IgD-negative memory B cell (primary cell): ENCODE results near the gene PLXNB1. TPM values are rescaled to one million over a fixed set of nuclear protein-coding genes. Genes with fewer than 3 reads are reported as not detected.
A peak's percentile ranks its signal among the peaks of the same experiment; 100 is the strongest.

Experiments used
- H3K27ac Mint-ChIP-seq, 3 donors: one replicate each; pipeline ENCODE4 v1.8.0; 2020 to 2022; ENCODE audit warnings: mild to moderate bottlenecking in 3 of 3, mixed read lengths in 3 of 3, moderate library complexity in 1 of 3
- H3K27me3 Mint-ChIP-seq: one replicate; pipeline ENCODE4 v1.8.0; 2021; ENCODE audit warnings: mixed read lengths
- H3K36me3 Mint-ChIP-seq: one replicate; pipeline ENCODE4 v1.8.0; 2020; ENCODE audit warnings: mild to moderate bottlenecking, mixed read lengths
- H3K4me1 Mint-ChIP-seq, 3 donors: one replicate each; pipeline ENCODE4 v1.8.0; 2020 to 2022; ENCODE audit warnings: mixed read lengths in 3 of 3, mild to moderate bottlenecking in 1 of 3
- H3K4me3 Mint-ChIP-seq, 4 donors: one replicate each; pipeline ENCODE4 v1.8.0; 2020 to 2022; ENCODE audit warnings: mild to moderate bottlenecking in 4 of 4, mixed read lengths in 4 of 4, moderate library complexity in 3 of 4
- H3K9me3 Mint-ChIP-seq, 3 donors: one replicate each; pipeline ENCODE4 v1.8.0; 2020 to 2021; ENCODE audit warnings: mixed read lengths in 3 of 3, mild to moderate bottlenecking in 1 of 3
- polyA plus RNA-seq: library from polyadenylated mRNA; unstranded; fragments of 300-500 nt; fragmentation: Illumina TruSeq; gene quantifications from one replicate; pipeline ENCODE4 v1.2.3, GENCODE V29; 2021

PLXNB1 gene
- polyA plus RNA-seq, 1 donor from 2014 or later: not detected

DNA sequence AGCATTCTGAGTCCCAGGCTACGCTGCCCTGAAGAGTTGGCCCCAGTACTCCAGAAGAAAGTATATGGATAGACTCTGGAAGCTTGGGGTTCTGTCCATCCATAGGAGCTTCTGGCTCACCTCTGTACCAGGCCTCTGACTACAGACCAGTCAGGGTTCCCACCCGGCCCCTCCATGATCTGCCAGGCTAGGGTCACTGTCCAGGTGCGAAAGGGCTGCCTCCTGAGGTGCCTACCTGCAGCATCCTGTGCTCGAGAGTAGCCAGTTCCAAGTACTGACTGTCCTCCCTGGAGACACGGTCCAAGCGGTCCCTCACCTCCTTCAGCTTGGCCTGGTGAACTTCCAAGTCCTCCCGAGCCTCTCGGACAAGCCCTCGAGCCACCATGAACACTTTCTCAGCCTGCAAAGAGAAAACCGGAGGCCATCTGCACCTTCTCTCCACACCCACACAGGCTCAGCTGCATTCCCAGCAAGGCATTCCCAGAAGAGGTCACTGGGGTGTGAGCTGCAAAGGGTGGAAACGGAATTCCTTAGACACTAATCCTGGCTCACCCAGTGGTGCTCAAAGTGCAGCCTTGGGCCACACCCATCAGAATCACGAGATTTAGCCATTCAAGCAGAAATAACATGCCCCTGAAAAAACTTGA, 3.7 kb upstream of the PLXNB1 start:
- Mint-ChIP-seq H3K4me1 (peaks cover 3 to 9% (median 8%) of the 10 kb centered on the region in 3 donors), H3K4me3 (peak overlapping the region in 1 of 4 donors; percentile 50), H3K27me3 (peaks cover 8% of the 10 kb centered on the region), H3K36me3 (peaks cover 2% of the 10 kb centered on the region), H3K9me3 (no peaks in the 10 kb centered on the region), H3K27ac (peak overlapping the region in 1 of 3 donors; percentile 43)

DNA sequence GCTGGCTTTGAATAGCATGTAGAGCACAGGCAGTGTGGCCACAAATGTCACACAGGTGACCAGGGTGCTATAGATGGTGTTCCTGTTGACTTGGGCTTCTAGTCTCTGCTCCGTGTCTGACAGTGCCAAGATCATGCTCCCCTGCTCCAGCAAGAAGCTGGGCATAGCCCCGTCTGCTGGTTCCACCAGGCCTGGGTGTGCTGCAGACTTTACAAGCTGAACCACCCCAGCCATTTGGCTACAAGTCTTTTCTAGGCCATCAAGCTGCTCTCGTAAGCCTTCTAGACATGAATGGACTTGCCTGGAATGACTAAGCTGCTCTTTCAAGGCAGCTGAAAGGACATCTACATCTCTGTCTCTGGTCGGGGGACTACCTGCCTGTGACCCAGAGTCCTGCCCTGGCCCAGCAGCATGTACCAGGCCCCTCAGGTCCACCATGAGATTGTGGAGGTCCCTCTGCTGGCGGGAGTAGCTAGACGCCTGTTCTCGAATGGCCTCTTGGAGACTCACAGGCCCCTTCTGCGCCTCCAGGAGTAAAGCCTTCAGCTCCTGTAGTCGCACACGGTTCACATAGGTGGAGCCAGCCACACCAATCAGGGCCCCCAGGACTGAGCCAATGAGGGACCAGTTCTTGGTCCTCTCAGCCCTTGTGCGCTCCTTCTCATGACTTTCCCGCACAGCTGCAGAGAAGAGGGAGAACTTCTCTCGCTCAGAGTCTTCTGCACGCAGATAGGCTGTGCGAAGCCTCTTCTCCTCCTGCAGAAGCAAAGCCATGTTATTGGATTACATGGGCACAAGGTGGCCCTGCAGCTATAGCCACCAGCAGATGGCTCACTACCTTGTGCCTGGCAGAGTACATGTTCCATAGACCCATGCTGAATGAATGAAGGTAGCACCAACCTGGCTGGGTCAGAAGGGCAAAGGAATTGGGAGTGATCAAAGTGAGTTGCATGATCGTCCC, 2.8 kb upstream of the PLXNB1 start:
- H3K4me3 Mint-ChIP-seq: peak overlapping the region in 1 of 4 donors; percentile 50
- H3K27me3 Mint-ChIP-seq: peaks cover 12% of the 10 kb centered on the region
- H3K36me3 Mint-ChIP-seq: peaks cover 2% of the 10 kb centered on the region
- H3K4me1 Mint-ChIP-seq: peaks cover 2 to 4% (median 2%) of the 10 kb centered on the region in 3 donors
- no peak overlapping the region for H3K27ac Mint-ChIP-seq
- no peaks in the 10 kb centered on the region for H3K9me3 Mint-ChIP-seq

DNA sequence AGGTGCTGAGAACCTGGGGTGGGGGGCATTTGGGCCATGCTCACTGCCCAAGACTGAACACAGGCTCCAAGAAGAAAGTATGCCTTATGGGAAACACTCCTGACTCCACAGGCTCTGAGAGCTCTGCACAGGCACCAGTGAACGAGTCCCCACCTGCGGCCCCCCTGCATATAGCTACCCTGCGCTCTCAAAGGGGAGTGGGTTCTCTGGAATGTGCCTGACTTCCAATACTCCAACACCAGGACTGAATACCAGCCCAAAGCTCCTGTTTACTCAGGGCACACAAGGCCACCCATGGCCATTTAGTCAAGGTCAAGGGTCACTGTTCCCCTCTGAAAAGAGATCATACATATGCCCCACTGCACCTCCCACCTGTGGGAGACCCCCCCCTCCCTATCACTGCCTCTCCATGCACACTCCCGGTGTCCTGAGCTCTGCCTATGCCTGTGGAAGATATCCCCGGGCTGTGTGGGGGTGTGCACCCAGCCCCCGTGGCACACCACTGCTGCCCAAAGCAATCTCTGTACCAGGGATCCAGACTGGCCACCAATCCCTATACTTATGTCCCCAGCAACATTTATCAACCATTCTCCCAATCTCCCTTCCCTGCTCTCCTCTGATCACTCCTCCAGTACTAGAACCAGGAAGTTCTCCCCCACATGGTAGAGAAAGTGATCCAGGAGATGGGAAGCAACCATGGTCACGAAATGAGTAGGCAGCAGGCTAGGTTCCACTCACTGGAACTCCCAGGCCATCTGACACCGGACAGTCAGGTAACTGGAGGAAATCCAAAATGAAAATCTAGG, 1.5 kb upstream of the PLXNB1 start:
- H3K27ac Mint-ChIP-seq: no peak overlapping the region
- peak overlapping the region in 3 of 4 donors; percentile 49 to 79 (median 78) for H3K4me3 Mint-ChIP-seq
- peaks cover 0 to 3% (median 3%) of the 10 kb centered on the region in 3 donors for H3K4me1 Mint-ChIP-seq

GRCh38 chr3:48430708-48431101, 819 bp upstream of the PLXNB1 start:
- peaks cover 2% of the 10 kb centered on the region for H3K36me3 Mint-ChIP-seq

More for the DNA sequence above, 1.5 kb upstream of the PLXNB1 start:
- H3K36me3 Mint-ChIP-seq: peaks cover 2% of the 10 kb centered on the region
- H3K27me3 Mint-ChIP-seq: peaks cover 12% of the 10 kb centered on the region
- no peaks in the 10 kb centered on the region for H3K9me3 Mint-ChIP-seq

DNA sequence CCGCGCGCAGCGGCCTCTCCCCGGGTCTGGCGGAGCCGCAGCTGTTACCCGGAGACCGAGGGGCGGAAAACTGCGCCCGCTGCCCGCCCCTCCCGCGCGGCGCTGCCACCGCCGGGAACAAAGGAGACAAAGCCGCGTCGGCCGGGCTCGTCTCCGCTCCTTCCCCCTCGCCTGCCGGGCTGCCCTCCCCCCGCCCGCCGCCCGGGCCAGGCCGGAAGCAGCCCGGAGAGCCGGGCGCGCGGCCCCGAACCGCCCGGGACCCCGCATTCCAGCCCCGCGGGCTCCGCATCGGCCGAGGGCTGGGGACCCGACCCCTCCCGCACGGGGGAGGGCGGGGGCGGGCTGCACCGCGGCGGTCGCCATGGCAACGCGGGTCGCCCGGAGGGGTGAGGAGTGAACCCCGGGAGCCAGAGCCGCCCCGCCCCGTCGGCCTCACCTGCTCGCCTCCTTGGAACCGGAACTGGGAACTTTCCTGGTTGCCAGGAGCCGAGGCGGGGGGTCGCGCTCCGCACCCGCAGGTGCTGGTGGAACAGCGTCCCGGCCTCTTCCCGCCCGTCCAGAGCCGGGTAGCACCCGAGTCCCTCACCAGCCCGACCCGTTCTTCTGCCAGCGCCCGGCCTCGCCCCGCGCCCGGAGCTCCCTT, 448 bp downstream of the PLXNB1 start:
- Mint-ChIP-seq H3K4me1 (peaks cover 2 to 3% (median 3%) of the 10 kb centered on the region in 3 donors), H3K36me3 (peaks cover 2% of the 10 kb centered on the region), H3K4me3 (peak overlapping the region; percentile 49 to 91 (median 85)), H3K9me3 (no peaks in the 10 kb centered on the region), H3K27me3 (peaks cover 15% of the 10 kb centered on the region), H3K27ac (peak overlapping the region in 1 of 3 donors; percentile 74)

More at GRCh38 chr3:48430708-48431101, 819 bp upstream of the PLXNB1 start:
- H3K27me3 Mint-ChIP-seq: peaks cover 12% of the 10 kb centered on the region
- no peaks in the 10 kb centered on the region for H3K9me3 Mint-ChIP-seq
- H3K4me1 Mint-ChIP-seq: peaks cover 2 to 3% (median 3%) of the 10 kb centered on the region in 3 donors
- peak overlapping the region; percentile 49 to 91 (median 78) for H3K4me3 Mint-ChIP-seq
- H3K27ac Mint-ChIP-seq: peak overlapping the region in 1 of 3 donors; percentile 62

GRCh38 chr3:48428572-48429316, 1.1 kb downstream of the PLXNB1 start:
- no peaks in the 10 kb centered on the region for H3K9me3 Mint-ChIP-seq
- H3K4me1 Mint-ChIP-seq: peaks cover 2 to 3% (median 3%) of the 10 kb centered on the region in 3 donors
- H3K27ac Mint-ChIP-seq: no peak overlapping the region
- peak overlapping the region; percentile 54 to 73 (median 60) for H3K4me3 Mint-ChIP-seq
- peaks cover 2% of the 10 kb centered on the region for H3K36me3 Mint-ChIP-seq
- peaks cover 15% of the 10 kb centered on the region for H3K27me3 Mint-ChIP-seq

GRCh38 chr3:48428088-48428571, 1.8 kb downstream of the PLXNB1 start:
- Mint-ChIP-seq H3K9me3 (no peaks in the 10 kb centered on the region), H3K4me1 (peaks cover 2 to 3% (median 3%) of the 10 kb centered on the region in 3 donors), H3K4me3 (peak overlapping the region; percentile 54 to 73 (median 60)), H3K27me3 (peaks cover 15% of the 10 kb centered on the region), H3K27ac (peak overlapping the region in 1 of 3 donors; percentile 39), H3K36me3 (peaks cover 2% of the 10 kb centered on the region)

DNA sequence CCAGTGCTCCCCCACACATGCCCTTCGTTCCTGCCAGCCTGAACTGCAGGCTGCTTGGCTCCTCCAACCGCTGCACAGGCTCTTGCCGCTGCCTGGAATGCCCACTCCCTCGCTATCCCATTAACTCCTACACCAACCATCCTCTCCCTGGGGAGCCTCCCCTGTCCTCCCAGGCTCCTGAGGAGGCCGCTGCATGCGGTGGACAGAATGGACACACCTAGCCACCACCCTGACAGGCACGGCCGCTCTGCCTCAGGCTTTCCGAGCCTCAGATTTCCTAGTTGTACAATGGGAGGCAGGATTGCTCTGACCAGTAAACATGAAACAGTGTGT, 2.3 kb downstream of the PLXNB1 start:
- H3K4me3 Mint-ChIP-seq: peak overlapping the region in 3 of 4 donors; percentile 24 to 73 (median 66)
- peaks cover 2 to 3% (median 3%) of the 10 kb centered on the region in 3 donors for H3K4me1 Mint-ChIP-seq
- H3K27me3 Mint-ChIP-seq: peaks cover 18% of the 10 kb centered on the region
- H3K36me3 Mint-ChIP-seq: peaks cover 2% of the 10 kb centered on the region
- H3K9me3 Mint-ChIP-seq: no peaks in the 10 kb centered on the region
- peak overlapping the region in 1 of 3 donors; percentile 39 for H3K27ac Mint-ChIP-seq

- Mint-ChIP-seq H3K27ac (no peak overlapping the region), H3K4me3 (peak overlapping the region in 2 of 4 donors; percentile 23 to 63), H3K36me3 (peaks cover 2% of the 10 kb centered on the region), H3K9me3 (no peaks in the 10 kb centered on the region), H3K4me1 (peaks cover 2 to 3% (median 3%) of the 10 kb centered on the region in 3 donors), H3K27me3 (peaks cover 18% of the 10 kb centered on the region)
Observed at GRCh38 chr3:48426944-48427629, 2.8 kb downstream of the PLXNB1 start.

- Mint-ChIP-seq H3K27ac (no peak overlapping the region), H3K4me1 (peaks cover 2 to 6% (median 3%) of the 10 kb centered on the region in 3 donors), H3K9me3 (no peaks in the 10 kb centered on the region), H3K36me3 (no peaks in the 10 kb centered on the region), H3K4me3 (no peak overlapping the region), H3K27me3 (peaks cover 19% of the 10 kb centered on the region)
Observed at GRCh38 chr3:48426401-48426909, 3.4 kb downstream of the PLXNB1 start.

DNA sequence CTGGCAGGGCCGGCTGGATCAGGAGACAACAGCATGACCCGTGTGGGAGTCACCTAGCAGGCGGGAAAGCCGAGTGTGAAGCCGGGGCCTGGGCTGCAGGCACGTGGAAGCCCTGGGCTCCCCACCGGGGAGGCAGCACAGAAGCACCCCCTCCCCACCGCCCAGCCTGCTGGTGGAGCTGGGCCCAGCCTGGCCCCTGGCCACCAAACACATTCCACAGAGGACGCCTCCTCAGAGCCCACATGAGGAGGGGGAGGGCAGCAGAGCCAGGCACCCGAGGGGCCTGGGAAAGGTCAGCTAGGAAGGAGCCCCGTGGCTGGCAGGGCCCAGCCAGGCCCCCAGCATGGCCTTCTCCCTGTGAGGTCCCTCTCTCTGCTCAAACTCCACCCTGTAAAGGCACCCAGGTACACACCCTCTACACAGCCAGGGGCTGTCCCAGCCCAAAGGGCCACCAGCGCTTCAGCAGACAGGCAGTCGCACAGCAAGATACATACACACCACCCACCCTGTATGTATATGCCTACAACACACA, 4.5 kb downstream of the PLXNB1 start:
- H3K27me3 Mint-ChIP-seq: peaks cover 14% of the 10 kb centered on the region
- H3K9me3 Mint-ChIP-seq: no peaks in the 10 kb centered on the region
- no peak overlapping the region for H3K27ac Mint-ChIP-seq
- no peaks in the 10 kb centered on the region for H3K36me3 Mint-ChIP-seq
- peaks cover 2 to 6% (median 3%) of the 10 kb centered on the region in 3 donors for H3K4me1 Mint-ChIP-seq
- no peak overlapping the region for H3K4me3 Mint-ChIP-seq

DNA sequence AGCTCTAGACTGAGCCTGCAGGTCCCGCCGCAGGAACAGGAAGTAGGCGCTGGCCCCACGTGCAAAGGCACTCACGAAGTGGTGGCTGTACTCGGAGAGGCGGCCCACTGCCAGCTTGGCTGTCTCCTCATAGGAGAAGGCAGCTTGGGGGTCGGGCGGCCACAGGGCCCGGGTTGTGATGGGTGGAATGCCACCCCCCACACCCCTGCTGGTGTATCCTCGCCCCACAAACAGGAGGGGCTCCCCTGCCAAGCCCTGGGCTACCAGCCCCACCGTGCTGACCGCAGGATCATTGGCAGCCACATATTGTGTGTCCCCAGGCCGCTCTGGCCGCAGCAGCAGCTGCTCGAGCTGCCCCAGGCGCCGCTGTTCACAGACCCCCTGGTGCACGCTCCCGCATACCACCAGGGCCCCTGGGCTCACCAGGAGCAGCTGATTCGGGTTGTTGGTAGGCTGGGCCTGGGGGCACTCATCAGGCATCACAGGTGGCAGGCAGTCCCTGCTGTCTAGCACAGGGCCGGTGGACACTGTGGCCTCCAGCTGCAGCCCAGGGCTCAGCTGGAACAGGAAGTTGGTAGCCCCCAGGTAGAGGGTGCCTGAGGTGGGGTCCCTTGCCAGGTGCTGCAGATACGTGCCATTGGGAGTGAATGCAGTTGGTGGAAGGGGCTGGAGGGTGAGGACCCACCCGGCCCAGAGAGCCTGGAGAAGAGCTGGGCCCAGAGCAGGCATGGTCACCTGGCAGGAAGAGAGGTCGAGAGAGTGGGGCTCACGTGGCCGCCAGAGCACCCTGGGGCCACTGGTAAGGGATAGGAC, 5.8 kb downstream of the PLXNB1 start:
- Mint-ChIP-seq H3K4me3 (no peak overlapping the region), H3K4me1 (peaks cover 2 to 4% (median 3%) of the 10 kb centered on the region in 3 donors), H3K36me3 (no peaks in the 10 kb centered on the region), H3K27me3 (peaks cover 11% of the 10 kb centered on the region), H3K9me3 (no peaks in the 10 kb centered on the region), H3K27ac (no peak overlapping the region)
